Measurements from ENCODE around the gene CLCN1. TPM values are rescaled to one million over a fixed set of nuclear protein-coding genes. Genes with fewer than 3 reads are reported as not detected.
A peak's percentile ranks its signal among the peaks of the same experiment; 100 is the strongest.

CLCN1 gene
- total RNA-seq, result 1 to 10 TPM in 3 of 4 donors, under 1 TPM in 1; 0.92 to 2.9 (median 1.7) TPM

DNA sequence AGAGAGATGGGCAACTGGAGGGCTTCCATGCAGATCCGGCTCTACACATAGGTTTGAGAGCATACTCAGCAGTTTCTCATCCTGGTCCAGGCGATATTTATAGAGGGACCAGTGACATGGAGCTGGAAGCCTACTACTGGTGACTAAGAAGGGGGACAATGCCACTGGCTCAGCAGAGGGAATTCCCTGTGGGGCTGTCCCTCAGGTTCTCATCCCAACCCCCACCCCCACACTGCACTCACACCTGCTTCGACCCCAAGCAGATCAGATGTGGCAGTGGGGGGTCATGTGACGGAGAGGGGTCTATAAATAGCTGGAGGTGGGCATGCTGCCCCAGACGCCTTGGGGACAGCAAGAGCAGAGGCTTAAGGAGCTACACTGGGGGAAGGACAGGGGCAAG is at the start of gene CLCN1:
Gene CLCN1, plus strand, starts transcription at position 336 of the 400 bp plus-strand sequence. CDS start 102 bp downstream, outside the sequence.
- peaks cover 26 to 41% of the 10 kb centered on the region in 2 donors for H3K4me1 ChIP-seq
- H3K36me3 ChIP-seq, result no peaks in the 10 kb centered on the region
- in situ Hi-C loops (cut with MboI; ENCODE audit: low sequenced_read_pairs in 4 of 4), result no loop called here
- peak; percentile 59 to 95 for DNase-seq
- no peaks in the 10 kb centered on the region for H3K27me3 ChIP-seq
- peak within 1 kb of the TSS; percentile 76 to 99 (median 90) for H3K27ac ChIP-seq
- intact Hi-C loops (cut with DNase I; ENCODE audit: low total_unique reads), result loop anchor here (1.0 kb wide), 1 partner anchor 27 kb away; the partner anchor contains the start of gene CASP2
- ATAC-seq, result peak; percentile 72 to 73
- peak within 1 kb of the TSS; percentile 44 to 49 (median 45) for H3K4me3 ChIP-seq
- H3K9me3 ChIP-seq, result no peaks in the 10 kb centered on the region
- peak; percentile 29 to 64 for TF ChIP-seq POLR2A (IDR thresholded peaks at IDR 0.05)
- TF ChIP-seq, protein P1, sequence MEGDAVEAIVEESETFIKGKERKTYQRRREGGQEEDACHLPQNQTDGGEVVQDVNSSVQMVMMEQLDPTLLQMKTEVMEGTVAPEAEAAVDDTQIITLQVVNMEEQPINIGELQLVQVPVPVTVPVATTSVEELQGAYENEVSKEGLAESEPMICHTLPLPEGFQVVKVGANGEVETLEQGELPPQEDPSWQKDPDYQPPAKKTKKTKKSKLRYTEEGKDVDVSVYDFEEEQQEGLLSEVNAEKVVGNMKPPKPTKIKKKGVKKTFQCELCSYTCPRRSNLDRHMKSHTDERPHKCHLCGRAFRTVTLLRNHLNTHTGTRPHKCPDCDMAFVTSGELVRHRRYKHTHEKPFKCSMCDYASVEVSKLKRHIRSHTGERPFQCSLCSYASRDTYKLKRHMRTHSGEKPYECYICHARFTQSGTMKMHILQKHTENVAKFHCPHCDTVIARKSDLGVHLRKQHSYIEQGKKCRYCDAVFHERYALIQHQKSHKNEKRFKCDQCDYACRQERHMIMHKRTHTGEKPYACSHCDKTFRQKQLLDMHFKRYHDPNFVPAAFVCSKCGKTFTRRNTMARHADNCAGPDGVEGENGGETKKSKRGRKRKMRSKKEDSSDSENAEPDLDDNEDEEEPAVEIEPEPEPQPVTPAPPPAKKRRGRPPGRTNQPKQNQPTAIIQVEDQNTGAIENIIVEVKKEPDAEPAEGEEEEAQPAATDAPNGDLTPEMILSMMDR (IDR thresholded peaks at IDR 0.05 in 4 of 5, conservative IDR thresholded peaks at IDR 0.05 in 1 of 5), result no peak

DNA sequence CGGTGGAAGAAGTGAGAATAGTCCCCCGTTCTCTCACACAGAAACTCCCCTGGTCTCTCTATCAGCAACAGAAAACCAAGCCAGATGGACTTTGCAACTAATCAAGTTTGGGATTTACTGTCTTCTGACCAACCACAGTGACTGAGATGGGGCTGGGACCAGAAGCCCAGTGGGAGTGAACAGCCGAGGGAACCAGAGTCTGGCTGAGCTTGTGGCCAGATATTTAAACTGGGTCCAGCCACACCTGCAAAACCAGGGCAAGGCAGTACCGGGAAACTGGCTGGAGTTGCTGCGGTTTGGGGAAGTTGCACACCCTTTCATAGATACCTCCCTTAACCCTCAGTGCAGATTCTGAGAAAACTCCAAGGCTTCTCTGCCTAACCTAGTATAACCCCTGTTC is 46.7 kb upstream of the CLCN1 start:
- no peak for TF ChIP-seq POLR2A (IDR thresholded peaks at IDR 0.05)
- TF ChIP-seq, protein P1 (IDR thresholded peaks at IDR 0.05 in 4 of 5, conservative IDR thresholded peaks at IDR 0.05 in 1 of 5), result no peak
- ATAC-seq (no peak), DNase-seq (no peak)
- peaks cover 4 to 10% of the 10 kb centered on the region in 2 donors for H3K4me1 ChIP-seq
- intact Hi-C loops (cut with DNase I; ENCODE audit: low total_unique reads), result no loop called here
- H3K4me3 ChIP-seq, result no peak overlapping the region
- in situ Hi-C loops (cut with MboI; ENCODE audit: low sequenced_read_pairs in 4 of 4), result no loop called here
- H3K27me3 ChIP-seq, result no peaks in the 10 kb centered on the region
- peaks cover 0 to 41% of the 10 kb centered on the region in 2 donors for H3K36me3 ChIP-seq
- H3K9me3 ChIP-seq, result no peaks in the 10 kb centered on the region
- H3K27ac ChIP-seq, result no peak overlapping the region

DNA sequence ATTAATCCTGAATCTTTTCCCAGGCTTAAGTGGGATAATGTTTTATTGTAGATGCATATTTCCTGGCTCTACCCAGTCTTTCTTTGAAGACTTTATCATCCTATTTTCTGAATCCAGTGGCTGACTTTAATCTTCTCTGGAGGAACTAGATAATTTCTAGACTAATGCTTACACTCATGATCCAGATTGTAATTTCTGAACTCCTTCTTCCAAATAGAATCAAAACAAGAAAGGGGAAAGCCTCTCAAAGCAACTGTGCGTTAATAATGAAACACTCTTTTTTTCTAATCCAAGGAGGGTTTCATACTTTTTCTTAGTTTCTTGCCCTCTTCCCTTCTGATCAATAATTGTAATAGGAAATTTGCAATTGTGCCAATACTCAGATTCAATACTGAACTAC is 44.7 kb upstream of the CLCN1 start:
- intact Hi-C loops (cut with DNase I; ENCODE audit: low total_unique reads), result no loop called here
- no peak for DNase-seq
- no peak for ATAC-seq
- H3K4me3 ChIP-seq, result no peak overlapping the region
- in situ Hi-C loops (cut with MboI; ENCODE audit: low sequenced_read_pairs in 4 of 4), result no loop called here
- H3K36me3 ChIP-seq, result peaks cover 0 to 35% of the 10 kb centered on the region in 2 donors
- H3K27ac ChIP-seq, result no peak overlapping the region
- no peaks in the 10 kb centered on the region for H3K4me1 ChIP-seq
- no peaks in the 10 kb centered on the region for H3K9me3 ChIP-seq
- H3K27me3 ChIP-seq, result no peaks in the 10 kb centered on the region
- TF ChIP-seq POLR2A (IDR thresholded peaks at IDR 0.05), result no peak
- TF ChIP-seq, protein P1 (IDR thresholded peaks at IDR 0.05 in 4 of 5, conservative IDR thresholded peaks at IDR 0.05 in 1 of 5), result no peak

DNA sequence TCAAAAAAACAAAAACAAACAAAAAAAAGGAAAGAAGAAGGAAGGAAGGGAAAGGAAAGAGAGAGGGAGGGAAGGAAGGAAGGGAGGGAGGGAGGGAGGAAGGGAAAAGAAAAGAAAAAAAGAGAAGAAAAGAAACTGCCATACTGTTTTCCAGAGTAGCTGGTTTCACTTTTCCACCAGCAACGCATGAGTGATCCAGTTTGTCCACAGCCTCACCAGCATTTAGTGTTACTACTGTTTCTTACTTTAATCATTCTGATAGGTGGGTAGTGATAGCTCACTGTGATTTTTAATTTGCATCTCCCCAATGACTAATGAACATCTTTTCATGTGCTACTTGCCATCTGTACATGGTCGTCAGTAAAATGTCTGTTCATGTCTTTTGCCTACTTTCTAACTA is 43.0 kb upstream of the CLCN1 start:
- no peaks in the 10 kb centered on the region for H3K27me3 ChIP-seq
- TF ChIP-seq POLR2A (IDR thresholded peaks at IDR 0.05), result no peak
- TF ChIP-seq, protein P1 (IDR thresholded peaks at IDR 0.05 in 4 of 5, conservative IDR thresholded peaks at IDR 0.05 in 1 of 5), result no peak
- in situ Hi-C loops (cut with MboI; ENCODE audit: low sequenced_read_pairs in 4 of 4), result no loop called here

More for the DNA sequence above, 43.0 kb upstream of the CLCN1 start:
- H3K9me3 ChIP-seq, result no peaks in the 10 kb centered on the region
- no peak for ATAC-seq
- no peaks in the 10 kb centered on the region for H3K4me1 ChIP-seq
- H3K4me3 ChIP-seq, result no peak overlapping the region
- H3K36me3 ChIP-seq, result peaks cover 0 to 24% of the 10 kb centered on the region in 2 donors
- no peak overlapping the region for H3K27ac ChIP-seq
- intact Hi-C loops (cut with DNase I; ENCODE audit: low total_unique reads), result no loop called here
- DNase-seq, result no peak

Measured in gastrocnemius medialis (tissue), 4 donors.